Measurements from ENCODE around the gene CYB5R2.

Gene CYB5R2

GRCh38 chr11:7639643-7640025 is 33.7 kb downstream of the CYB5R2 start:
- no peak for DNase-seq
- peaks cover 30% of the 10 kb centered on the region for H3K4me1 Mint-ChIP-seq
- H3K27ac Mint-ChIP-seq = no peak overlapping the region
- no peaks in the 10 kb centered on the region for H3K27me3 Mint-ChIP-seq (ENCODE audit: low read depth, poor library complexity)
- H3K9me3 Mint-ChIP-seq = no peaks in the 10 kb centered on the region
- H3K36me3 Mint-ChIP-seq (ENCODE audit: low read depth) = peaks cover 63% of the 10 kb centered on the region
- TF ChIP-seq CTCF (IDR thresholded peaks at IDR 0.05) = no peak
- H3K4me3 Mint-ChIP-seq = no peak overlapping the region

GRCh38 chr11:7638710-7639642 is 34.3 kb downstream of the CYB5R2 start:
- peaks cover 63% of the 10 kb centered on the region for H3K36me3 Mint-ChIP-seq (ENCODE audit: low read depth)
- H3K4me1 Mint-ChIP-seq = peaks cover 25% of the 10 kb centered on the region
- no peaks in the 10 kb centered on the region for H3K27me3 Mint-ChIP-seq (ENCODE audit: low read depth, poor library complexity)
- H3K4me3 Mint-ChIP-seq = no peak overlapping the region
- DNase-seq = no peak
- no peaks in the 10 kb centered on the region for H3K9me3 Mint-ChIP-seq
- no peak overlapping the region for H3K27ac Mint-ChIP-seq
- no peak for TF ChIP-seq CTCF (IDR thresholded peaks at IDR 0.05)

GRCh38 chr11:7637447-7638157 is 35.7 kb downstream of the CYB5R2 start:
- Mint-ChIP-seq H3K27me3 (ENCODE audit: low read depth, poor library complexity) (no peaks in the 10 kb centered on the region), H3K27ac (no peak overlapping the region), H3K36me3 (ENCODE audit: low read depth) (peaks cover 57% of the 10 kb centered on the region), H3K4me1 (peaks cover 11% of the 10 kb centered on the region), H3K4me3 (no peak overlapping the region), H3K9me3 (no peaks in the 10 kb centered on the region)
- no peak for DNase-seq
- TF ChIP-seq CTCF (IDR thresholded peaks at IDR 0.05) = no peak

GRCh38 chr11:7636350-7636749 is 37.0 kb downstream of the CYB5R2 start:
- H3K27me3 Mint-ChIP-seq (ENCODE audit: low read depth, poor library complexity) = no peaks in the 10 kb centered on the region
- DNase-seq = no peak
- H3K27ac Mint-ChIP-seq = no peak overlapping the region
- peaks cover 5% of the 10 kb centered on the region for H3K4me1 Mint-ChIP-seq
- H3K36me3 Mint-ChIP-seq (ENCODE audit: low read depth) = peaks cover 55% of the 10 kb centered on the region
- no peak overlapping the region for H3K4me3 Mint-ChIP-seq
- H3K9me3 Mint-ChIP-seq = no peaks in the 10 kb centered on the region
- TF ChIP-seq CTCF (IDR thresholded peaks at IDR 0.05) = no peak

GRCh38 chr11:7635708-7636107 is 37.6 kb downstream of the CYB5R2 start:
- Mint-ChIP-seq H3K9me3 (no peaks in the 10 kb centered on the region), H3K27ac (no peak overlapping the region), H3K36me3 (ENCODE audit: low read depth) (peaks cover 54% of the 10 kb centered on the region), H3K4me1 (peaks cover 2% of the 10 kb centered on the region), H3K27me3 (ENCODE audit: low read depth, poor library complexity) (no peaks in the 10 kb centered on the region), H3K4me3 (no peak overlapping the region)
- no peak for TF ChIP-seq CTCF (IDR thresholded peaks at IDR 0.05)
- DNase-seq = no peak
